ENCODE results near the gene AASS.

DNA sequence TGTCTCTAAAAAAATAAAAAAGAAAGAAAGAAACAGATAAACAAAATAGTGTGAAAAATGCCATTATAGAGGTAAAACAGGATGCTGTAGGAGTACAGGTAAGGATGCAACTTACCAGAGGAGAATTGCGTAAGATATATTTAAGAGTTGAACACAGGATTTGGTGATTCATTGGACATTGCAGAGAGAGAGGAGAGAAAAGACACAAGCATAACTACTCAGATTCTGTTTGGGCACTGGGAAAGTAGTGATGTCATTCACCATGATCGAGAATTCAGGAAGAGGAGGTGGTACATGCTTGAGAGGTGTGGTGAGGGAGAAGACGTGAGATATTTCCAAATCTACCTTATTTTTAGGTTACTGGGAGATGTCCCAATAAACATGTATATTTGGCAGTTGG lies 97.6 kb downstream of the AASS start:
- TF ChIP-seq CTCF (IDR thresholded peaks at IDR 0.05): no peak
- no peak for TF ChIP-seq POLR2A (IDR thresholded peaks at IDR 0.05)
- no peak for TF ChIP-seq POLR2AphosphoS5 (IDR thresholded peaks at IDR 0.05)

Measured in prostate gland (tissue), 2 donors.